Measurements from ENCODE around the gene COLQ.

- TF ChIP-seq CTCF (IDR thresholded peaks at IDR 0.05) (no peak), POLR2A (IDR thresholded peaks at IDR 0.05) (no peak)
Measured at GRCh38 chr3:15465876-15466585, 55.5 kb downstream of the COLQ start.
